HEK293T (cell line): Measurements from ENCODE around the gene EDRF1.

ENCODE experiments used
- CTCF ChIA-PET: fragments of 350-600 bp; formaldehyde crosslinking; extraction: SDS; loops from one replicate; lab custom pipeline; 2021; ENCODE audit warnings: antibody characterized with exemption, inconsistent platforms; lab: Yijun Ruan, JAX
- POLR2A ChIA-PET: fragments of 350-600 bp; formaldehyde crosslinking; extraction: SDS; loops from one replicate; lab custom pipeline; 2020; ENCODE audit warnings: antibody characterized with exemption, inconsistent platforms; lab: Yijun Ruan, JAX
- DNase-seq: peaks from one replicate; pipeline ENCODE4 v3.0.0; 2012; ENCODE audit warnings: mixed read lengths; ENCODE audit errors: extremely low spot score
- ARNT ChIP-seq: fragments of 450-650 bp; IDR thresholded peaks from 2 replicates; pipeline ENCODE4 v1.6.1; 2017; ENCODE audit warnings: mild to moderate bottlenecking
- BHLHE40 ChIP-seq: fragments of 450-650 bp; IDR thresholded peaks from 2 replicates; pipeline ENCODE4 v1.6.1; 2016; ENCODE audit warnings: mild to moderate bottlenecking, moderate library complexity, borderline replicate concordance
- CTBP1 ChIP-seq: fragments of 450-650 bp; IDR thresholded peaks from 2 replicates; pipeline ENCODE4 v1.6.1; 2016; ENCODE audit warnings: borderline replicate concordance
- ELF4 ChIP-seq: fragments of 450-650 bp; IDR thresholded peaks from 2 replicates; pipeline ENCODE4 v1.6.1; 2017; ENCODE audit warnings: antibody characterized with exemption
- FOXA1 ChIP-seq: fragments of 450-650 bp; IDR thresholded peaks from 2 replicates; pipeline ENCODE4 v1.6.1; 2016; ENCODE audit warnings: mild to moderate bottlenecking
- FOXK2 ChIP-seq: fragments of 450-650 bp; IDR thresholded peaks from 2 replicates; pipeline ENCODE4 v1.6.1; 2016; ENCODE audit warnings: mild to moderate bottlenecking
- FOXM1 ChIP-seq: fragments of 450-650 bp; IDR thresholded peaks from 2 replicates; pipeline ENCODE4 v1.6.1; 2017; ENCODE audit warnings: mild to moderate bottlenecking, borderline replicate concordance
- HDGF ChIP-seq: fragments of 450-650 bp; IDR thresholded peaks from 2 replicates; pipeline ENCODE4 v1.6.1; 2017; ENCODE audit warnings: antibody characterized with exemption, borderline replicate concordance
- L3MBTL2 ChIP-seq: fragments of 450-650 bp; conservative IDR thresholded peaks from 2 replicates; pipeline ENCODE4 v1.6.1; 2016; ENCODE audit warnings: mild to moderate bottlenecking
- LEF1 ChIP-seq: fragments of 450-650 bp; IDR thresholded peaks from 2 replicates; pipeline ENCODE4 v1.6.1; 2017; ENCODE audit warnings: mild to moderate bottlenecking, borderline replicate concordance
- NFRKB ChIP-seq: fragments of 450-650 bp; IDR thresholded peaks from 2 replicates; pipeline ENCODE4 v1.6.1; 2016; ENCODE audit warnings: mild to moderate bottlenecking, moderate library complexity
- PKNOX1 ChIP-seq: fragments of 450-650 bp; IDR thresholded peaks from 2 replicates; pipeline ENCODE4 v1.6.1; 2016
- SP1 ChIP-seq: fragments of 450-650 bp; IDR thresholded peaks from 2 replicates; pipeline ENCODE4 v1.6.1; 2017
- SUZ12 ChIP-seq: fragments of 450-650 bp; IDR thresholded peaks from 2 replicates; pipeline ENCODE4 v1.6.1; 2016; ENCODE audit warnings: mild to moderate bottlenecking
- TARDBP ChIP-seq: fragments of 450-650 bp; IDR thresholded peaks from 2 replicates; pipeline ENCODE4 v1.6.1; 2016
- ZNF384 ChIP-seq: fragments of 450-650 bp; IDR thresholded peaks from 2 replicates; pipeline ENCODE4 v1.6.1; 2016

The EDRF1 gene

GRCh38 chr10:125756853-125757487, 37.5 kb downstream of the EDRF1 start:
- no peak for DNase-seq
- ChIA-PET POLR2A (no interaction called here), CTCF (no interaction called here)
- TF ChIP-seq L3MBTL2: no peak
- no peak for TF ChIP-seq ZNF384
- TF ChIP-seq PKNOX1: peak; percentile 77
- TF ChIP-seq ARNT: no peak
- TF ChIP-seq FOXM1: no peak
- no peak for TF ChIP-seq FOXK2

GRCh38 chr10:125757742-125758141, 38.2 kb downstream of the EDRF1 start:
- ChIA-PET CTCF (no interaction called here), POLR2A (no interaction called here)
- no peak for TF ChIP-seq CTBP1
- no peak for TF ChIP-seq FOXM1
- no peak for TF ChIP-seq ARNT
- no peak for TF ChIP-seq LEF1
- no peak for TF ChIP-seq ZNF384
- no peak for TF ChIP-seq NFRKB
- TF ChIP-seq ELF4: no peak
- TF ChIP-seq L3MBTL2: no peak
- TF ChIP-seq BHLHE40: no peak
- no peak for TF ChIP-seq FOXA1
- TF ChIP-seq TARDBP: no peak
- no peak for TF ChIP-seq SP1
- TF ChIP-seq HDGF: no peak
- TF ChIP-seq FOXK2: no peak
- TF ChIP-seq SUZ12: no peak
- TF ChIP-seq PKNOX1: no peak
- no peak for DNase-seq

- no peak for TF ChIP-seq FOXK2
- no peak for TF ChIP-seq FOXM1
- TF ChIP-seq ARNT: no peak
- no peak for TF ChIP-seq L3MBTL2
- TF ChIP-seq SP1: no peak
- no peak for TF ChIP-seq LEF1
- no peak for TF ChIP-seq BHLHE40
- no peak for TF ChIP-seq HDGF
- no peak for TF ChIP-seq PKNOX1
- no peak for TF ChIP-seq NFRKB
- no peak for TF ChIP-seq SUZ12
- TF ChIP-seq ZNF384: no peak
- no peak for TF ChIP-seq FOXA1
- TF ChIP-seq CTBP1: no peak
- ChIA-PET POLR2A (interaction anchor here (0.6 kb wide), 1 partner anchor 43 kb away, joined by 3 read pairs; the partner anchor contains the start of gene EDRF1), CTCF (no interaction called here)
- no peak for DNase-seq
Measured at GRCh38 chr10:125761961-125762360, 42.5 kb downstream of the EDRF1 start.

GRCh38 chr10:125762692-125763648, 43.5 kb downstream of the EDRF1 start:
- DNase-seq: no peak

More at GRCh38 chr10:125762692-125763648, 43.5 kb downstream of the EDRF1 start:
- no peak for TF ChIP-seq ARNT
- TF ChIP-seq SP1: no peak
- TF ChIP-seq TARDBP: no peak
- no peak for TF ChIP-seq ELF4
- TF ChIP-seq FOXK2: no peak
- no peak for TF ChIP-seq L3MBTL2
- no peak for TF ChIP-seq PKNOX1
- TF ChIP-seq SUZ12: no peak
- TF ChIP-seq FOXA1: no peak
- TF ChIP-seq BHLHE40: no peak
- no peak for TF ChIP-seq FOXM1
- TF ChIP-seq ZNF384: no peak
- TF ChIP-seq NFRKB: no peak
- no peak for TF ChIP-seq CTBP1
- ChIA-PET CTCF (no interaction called here), POLR2A (interaction anchor here (0.6 kb wide), 1 partner anchor 44 kb away, joined by 3 read pairs; the partner anchor contains the start of gene EDRF1)
